ENCODE data around the gene RNF8. TPM values are rescaled to one million over a fixed set of nuclear protein-coding genes. Genes with fewer than 3 reads are reported as not detected.

The RNF8 gene
- total RNA-seq, 1 donor, result 16.6 TPM

- no peak for TF ChIP-seq CTCF (IDR thresholded peaks at IDR 0.05; ENCODE audit: extremely low read depth, low read depth, low read length)
- Histone ChIP-seq H3K4me1 (ENCODE audit: insufficient read depth, low read length) (peaks cover 22% of the 10 kb centered on the region), H3K4me3 (ENCODE audit: insufficient read depth, low read length) (no peak overlapping the region), H3K9me3 (ENCODE audit: low read depth, low read length) (no peaks in the 10 kb centered on the region), H4K20me1 (ENCODE audit: insufficient read depth, low read length) (peaks cover 12% of the 10 kb centered on the region), H3K4me2 (ENCODE audit: insufficient read depth, low read length) (no peak overlapping the region), H3K79me2 (ENCODE audit: insufficient read depth, low read length) (peaks cover 14% of the 10 kb centered on the region), H3K36me3 (ENCODE audit: insufficient read depth, low read length) (peaks cover 9% of the 10 kb centered on the region), H2AFZ (ENCODE audit: low read length) (no peak overlapping the region), H3K27me3 (ENCODE audit: insufficient read depth, low read length) (no peaks in the 10 kb centered on the region), H3K27ac (ENCODE audit: low read depth, low read length) (no peak overlapping the region)
- DNase-seq (ENCODE audit: insufficient read length, low spot score, missing footprints), result no peak
These were observed 17.6 kb downstream of the RNF8 start for GRCh38 chr6:37371154-37372083.

- no peaks in the 10 kb centered on the region for H3K9me3 ChIP-seq (ENCODE audit: low read depth, low read length)
- H2AFZ ChIP-seq (ENCODE audit: low read length), result no peak overlapping the region
- H3K27me3 ChIP-seq (ENCODE audit: insufficient read depth, low read length), result no peaks in the 10 kb centered on the region
- peaks cover 9% of the 10 kb centered on the region for H3K36me3 ChIP-seq (ENCODE audit: insufficient read depth, low read length)
- no peak for TF ChIP-seq CTCF (IDR thresholded peaks at IDR 0.05; ENCODE audit: extremely low read depth, low read depth, low read length)
- H3K4me3 ChIP-seq (ENCODE audit: insufficient read depth, low read length), result no peak overlapping the region
- DNase-seq (ENCODE audit: insufficient read length, low spot score, missing footprints), result no peak
- H3K79me2 ChIP-seq (ENCODE audit: insufficient read depth, low read length), result peaks cover 9% of the 10 kb centered on the region
- H3K4me2 ChIP-seq (ENCODE audit: insufficient read depth, low read length), result no peak overlapping the region
- peaks cover 5% of the 10 kb centered on the region for H4K20me1 ChIP-seq (ENCODE audit: insufficient read depth, low read length)
- H3K4me1 ChIP-seq (ENCODE audit: insufficient read depth, low read length), result peaks cover 16% of the 10 kb centered on the region
- no peak overlapping the region for H3K27ac ChIP-seq (ENCODE audit: low read depth, low read length)
These were observed 18.3 kb downstream of the RNF8 start for GRCh38 chr6:37372116-37372515.

GRCh38 chr6:37373822-37374471 lies 20.2 kb downstream of the RNF8 start:
- Histone ChIP-seq H3K79me2 (ENCODE audit: insufficient read depth, low read length) (peaks cover 9% of the 10 kb centered on the region), H2AFZ (ENCODE audit: low read length) (no peak overlapping the region), H3K27me3 (ENCODE audit: insufficient read depth, low read length) (no peaks in the 10 kb centered on the region), H3K4me2 (ENCODE audit: insufficient read depth, low read length) (no peak overlapping the region), H3K27ac (ENCODE audit: low read depth, low read length) (no peak overlapping the region), H4K20me1 (ENCODE audit: insufficient read depth, low read length) (peaks cover 4% of the 10 kb centered on the region), H3K4me3 (ENCODE audit: insufficient read depth, low read length) (no peak overlapping the region), H3K4me1 (ENCODE audit: insufficient read depth, low read length) (peaks cover 16% of the 10 kb centered on the region), H3K9me3 (ENCODE audit: low read depth, low read length) (no peaks in the 10 kb centered on the region), H3K36me3 (ENCODE audit: insufficient read depth, low read length) (peaks cover 12% of the 10 kb centered on the region)
- no peak for DNase-seq (ENCODE audit: insufficient read length, low spot score, missing footprints)
- no peak for TF ChIP-seq CTCF (IDR thresholded peaks at IDR 0.05; ENCODE audit: extremely low read depth, low read depth, low read length)

GRCh38 chr6:37375376-37375775 lies 21.6 kb downstream of the RNF8 start:
- Histone ChIP-seq H2AFZ (ENCODE audit: low read length) (no peak overlapping the region), H3K4me3 (ENCODE audit: insufficient read depth, low read length) (no peak overlapping the region), H3K79me2 (ENCODE audit: insufficient read depth, low read length) (peaks cover 7% of the 10 kb centered on the region), H3K27ac (ENCODE audit: low read depth, low read length) (no peak overlapping the region), H3K9me3 (ENCODE audit: low read depth, low read length) (no peaks in the 10 kb centered on the region), H3K4me2 (ENCODE audit: insufficient read depth, low read length) (no peak overlapping the region), H3K27me3 (ENCODE audit: insufficient read depth, low read length) (no peaks in the 10 kb centered on the region), H4K20me1 (ENCODE audit: insufficient read depth, low read length) (peaks cover 4% of the 10 kb centered on the region), H3K36me3 (ENCODE audit: insufficient read depth, low read length) (peaks cover 11% of the 10 kb centered on the region), H3K4me1 (ENCODE audit: insufficient read depth, low read length) (peaks cover 1% of the 10 kb centered on the region)
- TF ChIP-seq CTCF (IDR thresholded peaks at IDR 0.05; ENCODE audit: extremely low read depth, low read depth, low read length), result no peak
- no peak for DNase-seq (ENCODE audit: insufficient read length, low spot score, missing footprints)

All from osteoblast (primary cell).